HG03066 (cell line): ENCODE measurements around the gene BLM.
"Not testable (repeated sequence)": the region's sequence is repeated elsewhere in the genome, so short reads cannot be mapped to it uniquely, and the experiment has no call there.

Experiments used
- ATAC-seq: cut with Tn5 transposase; IDR thresholded peaks from one replicate; pipeline ENCODE4 v1.9.1; 2021; ENCODE audit warnings: low read depth; ENCODE audit not compliant: unreplicated experiment

BLM gene

DNA sequence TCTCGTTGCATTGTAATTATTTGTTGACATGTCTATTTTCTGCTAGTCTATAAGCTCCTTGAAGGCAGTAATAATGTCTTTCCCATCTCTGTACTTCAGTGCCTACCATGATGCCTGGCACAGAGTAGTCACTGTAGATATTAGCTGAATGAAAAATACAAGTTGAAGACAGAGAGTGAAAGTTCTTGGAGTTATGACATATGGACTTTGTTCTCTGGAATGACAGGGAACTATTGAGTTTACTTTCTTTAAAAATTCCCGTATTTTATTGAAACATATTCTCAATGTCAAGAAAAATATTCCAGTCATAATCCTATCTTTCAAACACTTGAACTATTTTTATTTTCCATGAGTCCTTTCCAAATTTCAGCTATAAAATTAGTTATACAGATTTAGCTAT lies 3.0 kb downstream of the BLM start:
- no peak for ATAC-seq

DNA sequence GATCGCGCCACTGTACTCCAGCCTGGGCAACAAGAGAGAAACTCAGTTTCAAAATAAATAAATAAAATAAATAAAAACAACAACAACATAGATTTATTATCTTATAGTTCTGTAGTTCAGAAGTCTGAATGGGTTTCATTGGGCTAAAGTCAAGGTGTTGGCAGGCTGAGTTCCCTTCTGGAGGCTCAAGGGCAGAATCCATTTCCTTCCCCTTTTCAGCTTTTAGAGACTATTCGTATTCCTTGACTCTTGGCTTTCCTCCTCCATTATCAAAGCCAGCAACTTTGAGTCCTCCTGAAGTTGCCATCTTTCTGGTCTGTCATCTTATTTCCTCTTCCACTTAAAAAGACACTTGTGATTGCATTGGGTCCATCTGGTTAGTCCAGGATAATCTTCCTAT lies 12.1 kb downstream of the BLM start:
- ATAC-seq: no peak

DNA sequence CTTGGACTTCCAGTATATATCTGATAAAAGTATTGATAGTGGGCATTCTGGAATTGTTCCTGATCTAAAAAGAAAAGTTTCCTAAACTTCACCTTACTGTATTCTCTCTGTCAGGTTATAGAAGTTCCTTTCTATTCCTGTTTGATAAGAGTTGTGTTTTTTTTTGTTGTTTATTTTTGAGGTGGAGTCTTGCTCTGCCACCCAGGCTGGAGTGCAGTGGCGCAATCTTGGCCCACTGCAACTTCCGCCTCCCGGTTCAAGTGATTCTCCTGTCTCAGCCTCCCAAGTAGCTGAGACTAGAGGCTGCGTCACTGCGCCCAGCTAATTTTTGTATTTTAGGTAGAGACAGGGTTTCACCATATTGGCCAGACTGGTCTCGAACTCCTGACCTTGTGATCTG lies 13.1 kb downstream of the BLM start:
- no peak for ATAC-seq

DNA sequence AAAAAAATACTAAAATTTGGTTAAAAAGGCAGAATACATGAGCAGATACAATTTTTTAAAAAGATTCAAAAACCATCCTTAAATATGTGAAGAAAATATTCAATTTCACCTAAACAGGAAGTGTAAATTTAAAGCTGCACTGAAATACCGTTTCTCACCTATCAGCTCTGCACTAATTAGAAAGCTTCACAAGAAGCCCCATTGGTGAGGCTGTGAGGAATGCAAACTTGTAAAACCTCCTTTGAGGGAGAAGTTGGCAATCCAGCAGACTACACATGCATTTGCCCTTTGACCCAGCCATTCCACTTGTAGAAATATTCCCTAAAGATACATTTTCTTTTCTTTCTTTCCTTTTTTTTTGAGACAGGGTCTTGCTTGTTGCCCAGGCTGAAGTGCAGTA lies 18.8 kb downstream of the BLM start:
- no peak for ATAC-seq

DNA sequence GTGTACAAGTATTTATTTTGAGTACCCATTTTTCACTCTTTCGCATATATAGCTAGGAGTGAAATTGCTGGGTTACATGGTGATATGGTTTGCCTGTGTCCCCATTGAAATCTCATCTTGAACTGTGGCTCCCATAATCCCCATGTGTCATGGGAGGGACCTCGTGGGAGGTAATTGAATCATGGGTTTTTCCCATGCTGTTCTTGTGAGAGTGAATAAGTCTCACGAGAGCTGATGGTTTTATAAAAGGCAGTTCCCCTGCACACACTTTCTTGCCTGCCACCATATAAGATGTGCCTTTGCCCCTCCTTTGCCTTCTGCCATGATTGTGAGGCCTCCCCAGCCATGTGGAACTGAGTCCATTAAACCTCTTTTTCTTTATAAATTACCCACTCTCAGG lies 23.4 kb downstream of the BLM start:
- not testable (repeated sequence) for ATAC-seq

DNA sequence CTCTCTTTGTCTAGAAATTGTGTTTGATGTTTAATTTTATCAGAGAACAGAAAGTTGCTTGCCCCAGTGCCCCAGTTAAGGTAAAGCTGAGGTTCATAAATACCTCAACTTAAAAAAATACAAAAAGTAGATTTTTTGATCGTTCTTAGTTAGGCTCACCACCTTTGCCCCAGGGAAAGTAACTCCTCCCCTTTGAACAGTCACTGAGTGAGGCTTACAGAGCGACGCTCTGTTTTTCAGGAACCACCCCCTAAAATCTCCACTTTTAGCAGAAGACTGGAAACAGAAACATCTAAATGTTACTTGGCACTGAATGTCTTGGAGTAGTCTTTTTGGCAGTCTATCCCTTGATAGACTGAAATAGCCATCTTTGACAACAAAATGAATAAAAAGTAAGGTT lies 24.9 kb downstream of the BLM start:
- ATAC-seq: no peak

DNA sequence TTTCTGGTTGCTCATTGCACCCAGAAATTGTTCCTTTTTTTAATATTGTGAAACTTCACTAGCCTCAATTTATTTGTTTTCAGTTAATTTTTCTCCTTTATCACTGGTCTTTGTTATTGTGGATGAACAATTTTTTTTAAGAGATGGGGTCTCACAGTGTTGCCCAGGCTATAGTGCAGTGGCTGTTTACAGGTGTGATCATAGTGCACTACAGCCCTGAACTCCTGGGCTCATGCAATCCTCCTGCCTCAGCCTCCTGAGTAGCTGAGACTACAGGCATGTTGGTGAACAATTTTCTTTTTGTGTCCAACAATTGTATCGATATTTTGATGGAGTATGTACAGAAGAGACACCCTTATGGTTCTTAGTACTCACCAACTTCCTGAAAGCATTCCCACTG lies 26.3 kb downstream of the BLM start:
- ATAC-seq: no peak

DNA sequence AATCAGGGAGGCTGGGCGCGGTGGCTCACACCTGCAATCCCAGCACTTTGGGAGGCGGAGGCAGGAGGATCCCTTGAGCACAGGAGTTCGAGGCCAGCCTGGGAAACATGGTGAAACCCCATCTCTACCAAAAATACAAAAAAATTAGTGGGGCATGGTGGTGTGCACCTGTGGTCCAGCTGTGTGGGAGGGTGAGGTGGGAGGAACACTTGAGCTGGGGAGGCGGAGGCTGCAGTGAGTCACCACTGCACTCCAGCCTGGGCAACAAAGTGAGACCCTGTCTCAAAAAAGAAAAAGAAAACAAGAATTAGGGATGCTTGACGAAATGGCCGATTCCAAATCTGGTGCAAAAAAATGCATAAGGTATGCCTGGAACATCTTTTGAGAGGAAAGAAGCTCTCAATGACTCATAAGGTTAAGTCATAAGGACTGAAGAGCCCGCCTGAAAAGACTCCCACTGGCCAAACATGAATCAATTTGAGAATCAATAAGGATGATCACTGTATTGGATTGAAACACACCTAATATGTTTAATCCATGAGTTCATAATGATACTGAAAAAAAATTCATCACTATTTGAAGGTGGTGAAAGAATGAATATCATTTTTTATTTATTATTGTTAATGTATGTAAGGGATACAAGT lies 27.7 kb downstream of the BLM start:
- no peak for ATAC-seq

DNA sequence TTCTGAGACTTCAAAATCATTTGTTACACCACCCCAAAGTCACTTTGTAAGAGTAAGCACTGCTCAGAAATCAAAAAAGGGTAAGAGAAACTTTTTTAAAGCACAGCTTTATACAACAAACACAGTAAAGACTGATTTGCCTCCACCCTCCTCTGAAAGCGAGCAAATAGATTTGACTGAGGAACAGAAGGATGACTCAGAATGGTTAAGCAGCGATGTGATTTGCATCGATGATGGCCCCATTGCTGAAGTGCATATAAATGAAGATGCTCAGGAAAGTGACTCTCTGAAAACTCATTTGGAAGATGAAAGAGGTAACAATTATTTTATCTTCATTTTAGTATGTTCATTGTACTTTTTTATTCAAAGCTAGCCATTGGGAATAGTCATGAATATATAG lies 32.6 kb downstream of the BLM start:
- ATAC-seq: no peak

DNA sequence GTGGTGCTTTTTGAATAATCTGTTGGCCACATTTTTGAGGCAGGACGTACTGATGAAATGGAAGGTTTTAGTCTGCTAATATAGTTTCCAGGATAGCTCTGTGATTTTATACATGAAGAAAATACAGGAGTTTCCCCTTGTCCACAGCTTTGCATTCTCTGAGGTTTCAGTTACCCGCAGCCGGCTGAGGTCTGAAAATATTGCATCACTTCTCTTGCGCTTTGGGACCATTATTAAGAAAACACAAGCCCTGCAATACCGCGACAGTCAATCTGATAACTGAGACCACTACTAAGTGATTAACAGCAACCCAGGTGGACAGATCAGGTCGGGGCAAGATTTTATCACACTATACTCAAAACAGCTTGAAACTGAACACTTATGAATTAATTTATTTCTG lies 33.0 kb downstream of the BLM start:
- ATAC-seq: no peak

DNA sequence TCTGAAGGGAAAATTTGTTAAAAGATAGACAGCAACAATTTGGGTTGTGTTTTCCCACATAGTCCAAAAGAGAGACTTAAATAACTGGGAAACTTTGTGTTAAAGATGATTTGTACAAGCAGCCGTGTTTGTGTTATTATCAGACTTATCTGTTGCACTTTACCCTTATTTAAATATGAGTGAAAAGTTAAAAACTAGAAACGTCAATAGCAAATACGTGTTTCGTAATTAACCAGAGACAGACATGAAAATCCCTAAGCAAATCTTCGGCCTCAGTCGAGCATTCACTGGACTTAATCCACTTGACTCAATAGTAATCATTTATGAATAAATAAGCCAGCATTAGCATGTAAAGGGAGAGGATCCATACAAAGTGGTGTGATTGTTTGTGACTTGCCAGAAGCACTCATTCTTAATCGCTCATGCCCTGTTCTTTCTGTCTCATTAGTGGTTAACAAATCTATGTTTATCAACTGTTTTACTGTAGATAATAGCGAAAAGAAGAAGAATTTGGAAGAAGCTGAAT lies 34.2 kb downstream of the BLM start:
- ATAC-seq: no peak

DNA sequence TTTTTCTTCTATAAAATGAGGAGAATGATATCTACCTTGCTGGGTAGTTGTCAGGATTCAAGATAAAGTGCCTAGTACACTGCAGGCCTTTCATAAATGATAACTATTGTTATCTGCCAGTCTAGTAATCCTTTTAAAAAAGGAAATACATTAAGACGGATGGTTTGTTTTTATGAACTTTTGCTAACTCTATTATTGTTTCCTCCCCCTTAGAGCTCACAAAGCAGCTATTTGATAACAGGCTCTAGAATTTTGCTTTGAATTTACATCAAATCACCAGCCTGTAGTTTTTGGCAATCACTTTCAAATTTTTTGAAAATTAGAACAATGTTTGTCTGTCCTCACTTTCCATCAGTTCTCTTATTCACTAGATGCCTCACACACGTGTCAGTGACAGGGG lies 39.8 kb downstream of the BLM start:
- no peak for ATAC-seq

DNA sequence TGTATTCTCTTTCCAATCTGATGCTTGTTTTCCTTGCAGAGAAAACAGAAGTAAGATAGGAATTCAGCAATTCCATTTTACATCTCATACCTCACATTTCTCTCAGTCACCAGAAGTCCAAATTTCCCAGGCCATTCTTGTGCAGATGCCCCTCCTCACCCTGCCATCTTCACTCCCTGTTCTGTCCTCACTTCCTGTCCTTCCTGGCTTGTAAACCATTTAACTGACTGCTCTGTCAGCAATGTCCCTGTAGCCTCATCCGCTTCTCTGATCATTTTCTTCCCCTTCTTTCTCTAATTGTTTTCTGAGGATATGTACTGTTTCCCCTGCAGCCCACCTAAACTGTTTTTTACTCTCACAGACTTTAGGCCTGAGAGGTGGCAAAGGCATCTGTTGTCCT lies 40.3 kb downstream of the BLM start:
- ATAC-seq: no peak

DNA sequence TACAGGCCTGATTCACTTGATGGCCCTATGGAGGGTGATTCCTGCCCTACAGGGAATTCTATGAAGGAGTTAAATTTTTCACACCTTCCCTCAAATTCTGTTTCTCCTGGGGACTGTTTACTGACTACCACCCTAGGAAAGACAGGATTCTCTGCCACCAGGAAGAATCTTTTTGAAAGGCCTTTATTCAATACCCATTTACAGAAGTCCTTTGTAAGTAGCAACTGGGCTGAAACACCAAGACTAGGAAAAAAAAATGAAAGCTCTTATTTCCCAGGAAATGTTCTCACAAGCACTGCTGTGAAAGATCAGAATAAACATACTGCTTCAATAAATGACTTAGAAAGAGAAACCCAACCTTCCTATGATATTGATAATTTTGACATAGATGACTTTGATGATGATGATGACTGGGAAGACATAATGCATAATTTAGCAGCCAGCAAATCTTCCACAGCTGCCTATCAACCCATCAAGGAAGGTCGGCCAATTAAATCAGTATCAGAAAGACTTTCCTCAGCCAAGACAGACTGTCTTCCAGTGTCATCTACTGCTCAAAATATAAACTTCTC lies 43.6 kb downstream of the BLM start:
- ATAC-seq: no peak

DNA sequence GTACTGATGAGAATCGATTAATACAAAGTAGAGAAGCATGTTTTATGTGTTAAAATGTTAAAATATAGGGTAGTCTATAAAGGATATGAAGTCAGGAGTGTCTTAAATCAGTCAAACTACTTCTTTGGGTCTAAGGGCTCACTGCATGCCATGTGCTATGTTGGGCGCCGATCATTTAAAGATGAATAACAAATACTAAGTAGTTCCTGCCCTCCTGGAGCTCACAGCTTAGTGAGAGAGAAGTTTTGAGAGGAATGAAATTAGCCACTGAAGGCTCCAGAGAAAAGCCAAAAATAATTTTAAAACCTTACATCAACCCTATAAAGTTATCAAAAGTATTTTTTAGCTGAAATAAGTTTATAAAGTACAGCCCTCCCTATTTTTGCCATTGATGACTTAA lies 44.5 kb downstream of the BLM start:
- ATAC-seq: no peak

DNA sequence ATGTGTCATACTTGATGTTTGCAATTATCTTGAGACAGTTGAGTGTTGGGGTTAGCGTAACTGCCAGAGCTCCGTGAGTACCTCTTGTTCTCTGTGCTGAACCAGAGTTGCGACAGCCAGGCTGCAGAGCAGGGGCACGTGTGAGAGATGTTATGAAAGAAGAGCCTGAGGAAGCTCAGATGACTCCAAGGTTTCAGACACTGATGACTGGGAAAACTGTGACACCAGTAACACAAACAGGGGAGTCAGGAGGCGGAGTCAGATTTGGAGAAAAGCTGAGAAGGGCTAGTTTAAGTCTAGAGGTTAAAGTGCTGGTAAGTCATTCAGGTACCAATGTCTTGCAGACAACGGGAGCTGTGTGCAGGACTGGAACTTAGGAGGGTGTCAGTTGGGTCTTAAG lies 45.0 kb downstream of the BLM start:
- ATAC-seq: no peak

DNA sequence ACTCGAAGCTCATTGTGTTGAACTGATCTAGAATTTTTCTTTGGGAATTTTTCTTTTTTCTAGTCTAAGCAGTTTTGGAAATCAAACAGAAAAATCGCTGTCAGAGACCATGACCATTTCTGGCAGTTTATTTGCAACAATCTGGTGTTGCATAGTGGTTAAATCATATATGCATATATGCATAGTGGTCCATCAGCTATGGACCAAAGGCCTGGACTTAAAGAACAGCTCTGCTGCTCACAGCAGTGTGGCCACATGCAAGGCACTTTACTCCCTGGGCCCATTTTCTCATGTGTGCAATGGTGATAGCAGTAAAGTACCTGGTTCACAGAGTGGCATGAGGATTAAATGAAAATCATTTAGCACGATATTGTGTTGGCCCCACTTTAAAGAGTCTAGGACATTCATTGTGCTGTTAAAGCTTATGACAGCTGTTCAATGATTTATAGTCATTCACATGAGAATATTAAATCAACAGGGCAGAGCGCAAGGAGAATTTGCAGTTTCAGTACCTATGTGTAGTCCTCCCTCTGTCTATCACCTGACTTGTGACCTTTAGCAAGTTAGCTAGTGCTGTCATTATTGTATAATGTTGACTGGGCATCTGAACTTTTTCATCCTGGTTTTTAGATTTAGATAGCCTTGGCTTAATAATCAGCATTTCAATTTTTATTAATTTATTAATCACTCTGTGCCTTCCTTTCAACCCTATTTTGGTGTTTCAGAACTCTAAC lies 46.4 kb downstream of the BLM start:
- no peak for ATAC-seq

DNA sequence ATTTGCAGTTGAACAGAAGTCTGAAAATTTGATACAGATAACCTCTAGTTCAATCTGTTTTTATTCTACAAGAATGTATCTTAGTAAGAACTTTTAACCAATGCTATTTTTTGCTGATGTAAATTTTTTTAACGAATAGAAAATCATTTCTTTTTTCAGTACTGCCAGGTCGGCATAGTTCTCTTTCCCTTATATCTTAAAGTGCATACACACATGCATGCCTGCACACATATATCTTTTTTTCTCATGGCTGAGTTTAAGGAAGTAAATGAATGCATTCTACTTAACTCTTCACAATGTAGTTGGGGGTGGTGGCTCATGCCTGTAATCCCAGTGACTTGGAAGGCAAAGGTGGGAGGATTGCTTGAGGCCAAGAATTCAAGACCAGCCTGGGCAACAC lies 48.4 kb downstream of the BLM start:
- no peak for ATAC-seq

DNA sequence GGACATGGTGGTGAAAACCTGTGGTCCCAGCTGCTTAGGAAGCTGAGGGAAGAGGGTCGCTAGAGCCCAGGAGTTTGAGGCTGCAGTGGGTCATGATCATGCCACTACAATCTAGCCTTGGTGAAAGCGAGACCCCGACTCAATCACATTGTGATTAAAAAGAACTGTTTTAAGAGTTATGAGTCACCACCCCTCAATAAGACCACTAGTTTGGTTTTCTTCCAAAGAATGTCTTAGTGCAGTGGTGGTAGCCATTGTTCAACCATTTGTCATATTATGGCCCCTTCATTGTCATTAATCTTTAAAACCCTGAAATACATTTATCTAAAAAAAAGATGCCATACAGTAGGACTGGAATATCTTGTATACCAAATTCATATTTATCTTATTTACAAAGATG lies 48.8 kb downstream of the BLM start:
- ATAC-seq: no peak

DNA sequence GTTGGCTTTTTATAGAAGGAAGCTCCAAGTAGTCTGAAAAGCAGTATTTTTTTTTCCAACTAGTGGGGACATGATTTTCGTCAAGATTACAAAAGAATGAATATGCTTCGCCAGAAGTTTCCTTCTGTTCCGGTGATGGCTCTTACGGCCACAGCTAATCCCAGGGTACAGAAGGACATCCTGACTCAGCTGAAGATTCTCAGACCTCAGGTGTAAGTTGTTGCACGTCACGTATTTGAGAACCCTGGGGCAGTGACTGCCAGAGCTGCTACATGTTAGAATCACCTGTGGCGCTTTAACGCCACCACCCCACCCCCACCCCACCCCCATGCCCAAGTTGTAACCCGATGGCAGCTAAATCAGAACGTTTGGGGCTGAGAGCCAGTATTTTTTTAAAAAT lies 52.2 kb downstream of the BLM start:
- no peak for ATAC-seq

DNA sequence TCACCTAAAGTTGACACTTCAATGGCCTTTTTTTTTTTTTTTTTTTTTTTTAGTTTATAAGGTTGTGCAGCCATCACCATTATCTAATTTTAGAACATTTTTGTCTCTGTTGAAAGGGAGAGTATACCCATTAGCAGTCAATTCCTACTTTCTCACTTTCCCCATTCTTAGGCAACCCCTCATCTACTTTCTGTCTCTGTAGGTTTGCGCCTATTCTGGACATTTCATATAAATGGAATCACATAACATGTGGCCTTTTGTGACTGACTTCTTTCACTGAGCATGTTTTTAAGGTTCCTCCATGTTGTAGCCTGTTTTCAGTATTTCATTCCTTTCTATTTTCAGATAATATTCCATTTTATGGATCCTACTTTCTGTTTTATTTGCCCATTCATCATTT lies 56.3 kb downstream of the BLM start:
- ATAC-seq: no peak
